K562 (cell line): Measurements from ENCODE around the gene GPR3. TPM values are rescaled to one million over a fixed set of nuclear protein-coding genes. Genes with fewer than 3 reads are reported as not detected.
A peak's percentile ranks its signal among the peaks of the same experiment; 100 is the strongest.

Experiments used
- CBFB ChIP-seq: sonication (generic); formaldehyde crosslinking; IDR thresholded peaks from 2 replicates; pipeline ENCODE4 v1.4.0; 2020; ENCODE audit warnings: mild to moderate bottlenecking, missing genetic modification reagents
- ETS2 ChIP-seq: IDR thresholded peaks from 2 replicates; pipeline ENCODE4 v1.6.1; 2016; ENCODE audit warnings: borderline replicate concordance, missing genetic modification characterization, mild to moderate bottlenecking, moderate library complexity, missing compliant biosample characterization; ENCODE audit not compliant: poor library complexity, severe bottlenecking
- ETV5 ChIP-seq: sonication (generic); formaldehyde crosslinking; IDR thresholded peaks from 2 replicates; pipeline ENCODE4 v1.4.0; 2020; ENCODE audit warnings: low read depth, mild to moderate bottlenecking, missing genetic modification reagents
- ID3 ChIP-seq, 2 experiments: fragments of 250-450 bp in 1 of 2; fragments of 450-650 bp in 1 of 2; sonication (Bioruptor Pico) in 1 of 2; IDR thresholded peaks; 2 replicates each; pipeline versions ENCODE4 v1.6.1 to v1.8.0; 2016 to 2021; ENCODE audit warnings: mild to moderate bottlenecking in 2 of 2, moderate library complexity in 2 of 2, missing compliant biosample characterization in 1 of 2, missing genetic modification characterization in 1 of 2
- JUN ChIP-seq, 2 experiments: sonication (generic) in 1 of 2; formaldehyde crosslinking in 1 of 2; IDR thresholded peaks; 2 replicates each; pipeline versions ENCODE4 v1.6.1 to v1.8.0; 2012 to 2022; ENCODE audit warnings: borderline replicate concordance in 2 of 2, mild to moderate bottlenecking in 2 of 2, improper control_type of control experiment in 1 of 2, low read depth in 1 of 2, low read length in 1 of 2, missing genetic modification reagents in 1 of 2
- KDM4B ChIP-seq, 2 experiments: fragments of 450-650 bp in 1 of 2; sonication (generic) in 1 of 2; IDR thresholded peaks; 2 replicates each; pipeline ENCODE4 v1.6.1; 2016 to 2017; ENCODE audit warnings: borderline replicate concordance in 2 of 2, antibody characterized with exemption in 1 of 2, low read depth in 1 of 2, mild to moderate bottlenecking in 1 of 2
- NR2C1 ChIP-seq, 2 experiments: fragments of 450-650 bp; IDR thresholded peaks; 2 replicates each; pipeline ENCODE4 v1.6.1; 2017; ENCODE audit warnings: mild to moderate bottlenecking in 2 of 2, antibody characterized with exemption in 1 of 2, inconsistent platforms in 1 of 2, missing compliant biosample characterization in 1 of 2, missing genetic modification characterization in 1 of 2
- PHF8 ChIP-seq: fragments of 200-600 bp; sonication (generic); IDR thresholded peaks from 2 replicates; pipeline ENCODE4 v1.6.1; 2012; ENCODE audit warnings: mixed run types, mild to moderate bottlenecking, inconsistent platforms, low read length, moderate library complexity, borderline replicate concordance
- RB1 ChIP-seq: fragments of 450-650 bp; IDR thresholded peaks from 2 replicates; pipeline ENCODE4 v1.6.1; 2017; ENCODE audit warnings: low read depth, mild to moderate bottlenecking
- RCOR1 ChIP-seq, 2 experiments: IDR thresholded peaks; 2 replicates each; pipeline ENCODE4 v1.6.1; 2012; ENCODE audit warnings: low read depth in 2 of 2, low read length in 2 of 2, borderline replicate concordance in 1 of 2, improper control_type of control experiment in 1 of 2
- RNF2 ChIP-seq: sonication (generic); IDR thresholded peaks from 2 replicates; pipeline ENCODE4 v1.6.1; 2016
- SREBF2 ChIP-seq: sonication (generic); formaldehyde crosslinking; IDR thresholded peaks from 2 replicates; pipeline ENCODE4 v1.4.0; 2020; ENCODE audit warnings: mild to moderate bottlenecking, missing genetic modification reagents
- TEAD2 ChIP-seq: fragments of 450-650 bp; IDR thresholded peaks from 2 replicates; pipeline ENCODE4 v1.6.1; 2016; ENCODE audit warnings: missing genetic modification characterization, control low read depth, missing compliant biosample characterization
- ZNF24 ChIP-seq: fragments of 450-650 bp; IDR thresholded peaks from 2 replicates; pipeline ENCODE4 v1.6.1; 2016
- ZNF263 ChIP-seq: sonication (generic); formaldehyde crosslinking; IDR thresholded peaks from 2 replicates; pipeline ENCODE4 v1.8.0; 2022; ENCODE audit warnings: mild to moderate bottlenecking, missing genetic modification reagents, borderline replicate concordance
- ZNF311 ChIP-seq: fragments of 250-450 bp; sonication (Bioruptor Pico); IDR thresholded peaks from 2 replicates; pipeline ENCODE4 v1.4.0; 2020; ENCODE audit warnings: mild to moderate bottlenecking, moderate library complexity
- ZNF740 ChIP-seq, 3 experiments: fragments of 200-800 bp in 1 of 3; sonication (Bioruptor generic) in 1 of 3; sonication (generic) in 1 of 3; formaldehyde crosslinking in 1 of 3; IDR thresholded peaks; 2 replicates each; pipeline versions ENCODE4 v1.6.1 to v1.8.0; 2016 to 2022; ENCODE audit warnings: mild to moderate bottlenecking in 2 of 3, missing compliant biosample characterization in 2 of 3, missing genetic modification characterization in 2 of 3, missing genetic modification reagents in 1 of 3
- ZNF780A ChIP-seq: fragments of 250-450 bp; sonication (Bioruptor Pico); IDR thresholded peaks from 2 replicates; pipeline ENCODE4 v1.5.0; 2021; ENCODE audit warnings: mild to moderate bottlenecking
- polyA plus RNA-seq, 8 experiments: library from polyadenylated mRNA; depleted of rRNA in 4 of 8; stranded (reverse) in 5 of 8; unstranded in 3 of 8; fragments of >200 nt; fragmentation: Nextera tagmentation in 2 of 8; fragmentation: Illumina TruSeq in 1 of 8; extraction: Ambion mirVana in 2 of 8; extraction: Trizol in 1 of 8; gene quantifications; 2 replicates each; pipeline versions ENCODE4 v1.2.1 to v1.2.3, GENCODE V29; 2011 to 2014; ENCODE audit warnings: inconsistent platforms in 1 of 8, missing spikeins in 1 of 8
- total RNA-seq, 7 experiments: library from RNA; depleted of rRNA in 6 of 7; stranded (reverse); fragments of >200 nt in 6 of 7; fragmentation: Illumina TruSeq in 2 of 7; extraction: Trizol in 2 of 7; gene quantifications; 2 replicates each; pipeline versions ENCODE4 v1.2.1 to v1.2.3, GENCODE V29; 2011 to 2021; ENCODE audit warnings: low replicate concordance in 1 of 7
- TF ChIP-seq, protein P1 (sequence below): sonication (generic); formaldehyde crosslinking; IDR thresholded peaks from 2 replicates; pipeline ENCODE4 v1.8.0; 2022; ENCODE audit warnings: mild to moderate bottlenecking, missing genetic modification reagents
- TF ChIP-seq, protein P2 (sequence below): fragments of 250-450 bp; sonication (Bioruptor Pico); IDR thresholded peaks from 2 replicates; pipeline ENCODE4 v1.8.0; 2022; ENCODE audit warnings: inconsistent platforms

The GPR3 gene
- total and polyA plus RNA-seq, 9 of the 15 experiments (the other 6 are each of a cell fraction or from before 2014, with no cell fraction given): 0.24 to 11.5 (median 3.7) TPM

GRCh38 chr1:27367160-27367650 lies 25.2 kb upstream of the GPR3 start (continued):
- TF ChIP-seq JUN (IDR thresholded peaks at IDR 0.05; ENCODE audit: borderline replicate concordance, low read depth, low read length) (0 out of 2 replicates have a peak, but pooled peaks have one; percentile 2), JUN (CRISPR knock-in tag; IDR thresholded peaks at IDR 0.05; ENCODE audit: borderline replicate concordance) (no peak), ID3 (CRISPR knock-in tag; IDR thresholded peaks at IDR 0.05) (no peak), ID3 (tag; IDR thresholded peaks at IDR 0.05) (0 out of 2 replicates have a peak, but pooled peaks have one; percentile 38), RB1 (no peak), SREBF2 (CRISPR knock-in tag) (0 out of 2 replicates have a peak, but pooled peaks have one; percentile 71), KDM4B (IDR thresholded peaks at IDR 0.05; ENCODE audit: borderline replicate concordance in 2 of 2, low read depth in 1 of 2) (peak in 1 of 2 experiments; percentile 23; a peak in 1 of 4 replicates), ZNF311 (CRISPR knock-in tag) (no peak; the same call in 1 of the 2 replicates), RNF2 (0 out of 2 replicates have a peak, but pooled peaks have one; percentile 29), ETV5 (peak; percentile 70; the same call in 1 of the 2 replicates), CBFB (CRISPR knock-in tag) (0 out of 2 replicates have a peak, but pooled peaks have one; percentile 74), TEAD2 (tag) (0 out of 2 replicates have a peak, but pooled peaks have one; percentile 12), RCOR1 (IDR thresholded peaks at IDR 0.05; ENCODE audit: borderline replicate concordance in 1 of 2, low read depth in 2 of 2, low read length in 2 of 2) (no peak), NR2C1 (IDR thresholded peaks at IDR 0.05) (no peak; the same call in none of the 2 replicates), NR2C1 (tag; IDR thresholded peaks at IDR 0.05) (peak; percentile 75; the same call in 1 of the 2 replicates), ZNF263 (CRISPR knock-in tag) (peak; percentile 4; the same call in 1 of the 2 replicates), PHF8 (peak; percentile 2; the same call in 1 of the 2 replicates), ZNF740 (CRISPR knock-in tag; IDR thresholded peaks at IDR 0.05) (0 out of 2 replicates have a peak, but pooled peaks have one; percentile 49), ZNF740 (tag; IDR thresholded peaks at IDR 0.05) (no peak), ZNF780A (CRISPR knock-in tag) (0 out of 2 replicates have a peak, but pooled peaks have one; percentile 56), ZNF24 (0 out of 2 replicates have a peak, but pooled peaks have one; percentile 6), ETS2 (tag) (no peak)
- TF ChIP-seq, protein P1, sequence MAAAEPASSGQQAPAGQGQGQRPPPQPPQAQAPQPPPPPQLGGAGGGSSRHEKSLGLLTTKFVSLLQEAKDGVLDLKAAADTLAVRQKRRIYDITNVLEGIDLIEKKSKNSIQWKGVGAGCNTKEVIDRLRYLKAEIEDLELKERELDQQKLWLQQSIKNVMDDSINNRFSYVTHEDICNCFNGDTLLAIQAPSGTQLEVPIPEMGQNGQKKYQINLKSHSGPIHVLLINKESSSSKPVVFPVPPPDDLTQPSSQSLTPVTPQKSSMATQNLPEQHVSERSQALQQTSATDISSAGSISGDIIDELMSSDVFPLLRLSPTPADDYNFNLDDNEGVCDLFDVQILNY (CRISPR knock-in tag): no peak
- TF ChIP-seq, protein P2, sequence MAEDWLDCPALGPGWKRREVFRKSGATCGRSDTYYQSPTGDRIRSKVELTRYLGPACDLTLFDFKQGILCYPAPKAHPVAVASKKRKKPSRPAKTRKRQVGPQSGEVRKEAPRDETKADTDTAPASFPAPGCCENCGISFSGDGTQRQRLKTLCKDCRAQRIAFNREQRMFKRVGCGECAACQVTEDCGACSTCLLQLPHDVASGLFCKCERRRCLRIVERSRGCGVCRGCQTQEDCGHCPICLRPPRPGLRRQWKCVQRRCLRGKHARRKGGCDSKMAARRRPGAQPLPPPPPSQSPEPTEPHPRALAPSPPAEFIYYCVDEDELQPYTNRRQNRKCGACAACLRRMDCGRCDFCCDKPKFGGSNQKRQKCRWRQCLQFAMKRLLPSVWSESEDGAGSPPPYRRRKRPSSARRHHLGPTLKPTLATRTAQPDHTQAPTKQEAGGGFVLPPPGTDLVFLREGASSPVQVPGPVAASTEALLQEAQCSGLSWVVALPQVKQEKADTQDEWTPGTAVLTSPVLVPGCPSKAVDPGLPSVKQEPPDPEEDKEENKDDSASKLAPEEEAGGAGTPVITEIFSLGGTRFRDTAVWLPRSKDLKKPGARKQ (CRISPR knock-in tag): 0 out of 2 replicates have a peak, but pooled peaks have one; percentile 63
